Ovary (tissue), 9 donors: ENCODE data around the gene TDRKH. TPM values are rescaled to one million over a fixed set of nuclear protein-coding genes. Genes with fewer than 3 reads are reported as not detected.

Experiments used
- DNase-seq, 5 donors: peaks; one replicate each; pipeline ENCODE4 v3.0.0-alpha.2; 2019 to 2020
- H3K27ac ChIP-seq, 2 donors: fragments of 200-600 bp; one replicate each; pipeline versions ENCODE4 v1.5.1 to v1.8.0; 2019 to 2022
- H3K27me3 ChIP-seq: fragments of 200-600 bp; one replicate; pipeline ENCODE4 v1.8.0; 2022
- H3K36me3 ChIP-seq: fragments of 200-600 bp; sonication (generic); one replicate; pipeline ENCODE4 v1.5.1; 2019
- H3K4me1 ChIP-seq: one replicate; pipeline ENCODE4 v1.8.1; 2013; ENCODE audit warnings: mild to moderate bottlenecking, moderate library complexity; ENCODE audit not compliant: insufficient read depth
- H3K4me3 ChIP-seq: fragments of 200-600 bp; sonication (generic); one replicate; pipeline ENCODE4 v1.5.1; 2017
- H3K9me3 ChIP-seq, 2 donors: fragments of 200-600 bp in 1 of 2; sonication (generic) in 1 of 2; one replicate each; pipeline versions ENCODE4 v1.5.1 to v1.8.1; 2013 to 2019; ENCODE audit warnings: mild to moderate bottlenecking in 1 of 2, moderate library complexity in 1 of 2
- CTCF ChIP-seq, 3 donors: fragments of 450-650 bp in 2 of 3; fragments of 200-600 bp in 1 of 3; IDR thresholded peaks; one replicate each; pipeline versions ENCODE4 v1.5.1 to v1.8.0; 2016 to 2022; ENCODE audit warnings: antibody characterized with exemption in 3 of 3, mild to moderate bottlenecking in 1 of 3
- EP300 ChIP-seq: sonication (generic); formaldehyde crosslinking; IDR thresholded peaks from one replicate; pipeline ENCODE4 v1.6.1; 2017; ENCODE audit warnings: antibody characterized with exemption
- POLR2A ChIP-seq: fragments of 450-650 bp; IDR thresholded peaks from one replicate; pipeline ENCODE4 v1.6.1; 2017; ENCODE audit warnings: antibody characterized with exemption, mild to moderate bottlenecking, moderate library complexity
- WGBS, 3 donors: extraction: QIAGEN DNeasy Blood & Tissue Kit in 1 of 3; methylation state at CpG; one replicate each; pipeline versions ENCODE4 v1.1.5 to v1.1.7; 2013 to 2017; 5-methylcytosine and 5-hydroxymethylcytosine counted together
- intact Hi-C, 4 donors: fragments of 100-400 bp; cut with DNase I; formaldehyde crosslinking; loops; one replicate each; pipeline versions ENCODE4 v1.11.0 to v1.15.1; 2022 to 2023
- polyA plus RNA-seq, 2 donors: library from polyadenylated mRNA; stranded (reverse); fragments of 200-250 nt in 1 of 2; fragments of 350-450 nt in 1 of 2; fragmentation: Illumina TruSeq in 1 of 2; extraction: RNeasy Lipid Tissue Mini Kit (QIAGEN cat#74804) in 1 of 2; gene quantifications; one replicate each; pipeline ENCODE4 v1.2.3, GENCODE V29; 2013 to 2014
- total RNA-seq, 7 donors: library from RNA; depleted of rRNA in 2 of 7; stranded (reverse); fragments of >200 nt in 2 of 7; fragmentation: NEBNext Ultra II Directional in 3 of 7; extraction: Animal tissue kit (Norgen Biotek cat#: 25700) in 3 of 7; gene quantifications; one replicate each; pipeline versions ENCODE4 v1.1.0 to v1.2.4, GENCODE V29; 2016 to 2023
- donor health status: DM: no; HTN: no; CAD: no; lungs with moderate emphysema.
- donor health status: DM: no; HTN: no; CAD: no.
- donor health status: Bipolar disorder and iron deficiency.
- donor health status: DM: yes; HTN: yes; CAD: no.
- donor health status: DM: no; HTN: no; CAD: no.
- donor health status: DM: yes; HTN: yes; CAD: no.

TDRKH gene
- total and polyA plus RNA-seq, 9 donors = 1.5 to 6.6 (median 3.2) TPM

- no peak for TF ChIP-seq CTCF (IDR thresholded peaks at IDR 0.05)
- TF ChIP-seq POLR2A = no peak
- TF ChIP-seq EP300 = no peak
- no peaks in the 10 kb centered on the region for H3K4me1 ChIP-seq
- 87 to 91% (median 89%) methylated on average over 12 of the region's 12 CpGs for WGBS, 3 donors
- no peak overlapping the region for H3K4me3 ChIP-seq
- no peak overlapping the region for H3K27ac ChIP-seq
- no peak for DNase-seq
- no peaks in the 10 kb centered on the region for H3K9me3 ChIP-seq
- intact Hi-C loops = no loop called here
- no peaks in the 10 kb centered on the region for H3K36me3 ChIP-seq
- no peaks in the 10 kb centered on the region for H3K27me3 ChIP-seq
Measured at GRCh38 chr1:151801310-151801820, 11.1 kb upstream of the TDRKH start.

- no peaks in the 10 kb centered on the region for H3K9me3 ChIP-seq
- no peak for TF ChIP-seq POLR2A
- TF ChIP-seq EP300 = no peak
- no peak for TF ChIP-seq CTCF (IDR thresholded peaks at IDR 0.05)
- H3K27ac ChIP-seq = no peak overlapping the region
- intact Hi-C loops = no loop called here
- H3K27me3 ChIP-seq = no peaks in the 10 kb centered on the region
- H3K36me3 ChIP-seq = no peaks in the 10 kb centered on the region
- no peak overlapping the region for H3K4me3 ChIP-seq
- no peak for DNase-seq
- no peaks in the 10 kb centered on the region for H3K4me1 ChIP-seq
- WGBS, 3 donors = 46 to 63% (median 50%) methylated on average over 8 of the region's 8 CpGs
Measured at GRCh38 chr1:151800830-151801229, 10.5 kb upstream of the TDRKH start.

GRCh38 chr1:151799179-151800022, 9.1 kb upstream of the TDRKH start:
- Histone ChIP-seq H3K27me3 (no peaks in the 10 kb centered on the region), H3K36me3 (no peaks in the 10 kb centered on the region), H3K4me1 (no peaks in the 10 kb centered on the region), H3K4me3 (no peak overlapping the region), H3K27ac (no peak overlapping the region), H3K9me3 (no peaks in the 10 kb centered on the region)
- intact Hi-C loops = no loop called here
- TF ChIP-seq EP300 (no peak), POLR2A (no peak), CTCF (IDR thresholded peaks at IDR 0.05) (no peak)
- no peak for DNase-seq
- 22 to 42% (median 29%) methylated on average over 9 of the region's 9 CpGs for WGBS, 3 donors

GRCh38 chr1:151798571-151798970, 8.3 kb upstream of the TDRKH start:
- no peaks in the 10 kb centered on the region for H3K4me1 ChIP-seq
- WGBS, 3 donors = 78 to 85% (median 85%) methylated on average over 5 of the region's 5 CpGs
- no peaks in the 10 kb centered on the region for H3K9me3 ChIP-seq
- no peaks in the 10 kb centered on the region for H3K27me3 ChIP-seq
- H3K36me3 ChIP-seq = no peaks in the 10 kb centered on the region
- no peak for TF ChIP-seq EP300
- TF ChIP-seq POLR2A = no peak
- no peak for TF ChIP-seq CTCF (IDR thresholded peaks at IDR 0.05)
- H3K4me3 ChIP-seq = no peak overlapping the region
- no peak for DNase-seq
- no peak overlapping the region for H3K27ac ChIP-seq
- intact Hi-C loops = no loop called here
